H1 (cell line): ENCODE measurements around the gene SPANXB1. TPM values are rescaled to one million over a fixed set of nuclear protein-coding genes. Genes with fewer than 3 reads are reported as not detected.
A peak's percentile ranks its signal among the peaks of the same experiment; 100 is the strongest.
"Not testable (repeated sequence)": the region's sequence is repeated elsewhere in the genome, so short reads cannot be mapped to it uniquely, and the experiment has no call there.

Experiments used
- CTCF ChIA-PET: fragments of 300-600 bp; sonication (Branson Sonifier 250); formaldehyde crosslinking; loops from one replicate; lab custom pipeline; 2021; ENCODE audit not compliant: partially characterized antibody; lab: Charles Lee
- POLR2A ChIA-PET: fragments of 300-600 bp; sonication (Branson Sonifier 250); formaldehyde crosslinking; loops from one replicate; lab custom pipeline; 2021; ENCODE audit warnings: inconsistent platforms; ENCODE audit not compliant: partially characterized antibody; lab: Charles Lee
- DNase-seq, 2 experiments: peaks; one replicate each; pipeline versions ENCODE4 v3.0.0 to v3.0.0-alpha.2; 2010 to 2022; ENCODE audit warnings: low spot score in 2 of 2, low read depth in 1 of 2, mixed read lengths in 1 of 2
- FAIRE-seq: peaks from 2 replicates; lab custom pipeline; 2011; peaks lifted over from hg19 to GRCh38; lab: Jason Lieb, UNC
- H2AFZ ChIP-seq: 2 replicates; pipeline ENCODE4 v1.8.1; 2012; ENCODE audit warnings: low read length, inconsistent platforms
- H2AK5ac ChIP-seq: 2 replicates; pipeline ENCODE4 v1.6.1; 2013; ENCODE audit warnings: low read depth, low read length
- H2BK120ac ChIP-seq: replicated peaks from 2 replicates; pipeline ENCODE3; 2013; ENCODE audit warnings: low read depth, low read length, inconsistent platforms
- H2BK12ac ChIP-seq: 2 replicates; pipeline ENCODE4 v1.6.1; 2013; ENCODE audit warnings: low read depth, low read length
- H2BK15ac ChIP-seq: 2 replicates; pipeline ENCODE4 v1.6.1; 2013; ENCODE audit warnings: low read length
- H2BK20ac ChIP-seq: 2 replicates; pipeline ENCODE4 v1.6.1; 2013; ENCODE audit warnings: low read length
- H2BK5ac ChIP-seq: 2 replicates; pipeline ENCODE4 v1.6.1; 2013; ENCODE audit warnings: low read depth, low read length
- H3K14ac ChIP-seq: 2 replicates; pipeline ENCODE4 v1.6.1; 2013; ENCODE audit warnings: inconsistent platforms; ENCODE audit not compliant: insufficient read length
- H3K18ac ChIP-seq: 2 replicates; pipeline ENCODE4 v1.6.1; 2013; ENCODE audit warnings: low read length; ENCODE audit errors: extremely low read depth
- H3K23ac ChIP-seq: 2 replicates; pipeline ENCODE4 v1.6.1; 2013; ENCODE audit warnings: inconsistent platforms; ENCODE audit not compliant: insufficient read length
- H3K23me2 ChIP-seq: 2 replicates; pipeline ENCODE4 v1.6.1; 2013; ENCODE audit warnings: low read depth, low read length
- H3K27ac ChIP-seq: 2 replicates; pipeline ENCODE4 v1.6.1; 2011; ENCODE audit warnings: low read depth, low read length, inconsistent platforms
- H3K27me3 ChIP-seq, 4 experiments: replicated peaks in 1 of 4; 1 replicate in 1 of 4; 2 replicates in 3 of 4; pipeline versions ENCODE4 v1.6.1 to v1.8.1; 2011 to 2013; ENCODE audit warnings: low read length in 3 of 4, mild to moderate bottlenecking in 3 of 4, inconsistent platforms in 2 of 4, mixed read lengths in 2 of 4, moderate library complexity in 1 of 4; ENCODE audit not compliant: control insufficient read depth in 3 of 4, insufficient read depth in 3 of 4; ENCODE audit errors: extremely low read depth in 1 of 4
- H3K36me3 ChIP-seq, 4 experiments: 2 replicates each; pipeline versions ENCODE4 v1.6.1 to v1.8.1; 2011 to 2013; ENCODE audit warnings: mild to moderate bottlenecking in 4 of 4, low read length in 3 of 4, moderate library complexity in 2 of 4, control low read depth in 1 of 4, inconsistent platforms in 1 of 4; ENCODE audit not compliant: insufficient read depth in 4 of 4, control insufficient read depth in 2 of 4
- H3K4ac ChIP-seq: replicated peaks from 2 replicates; pipeline ENCODE3; 2013; ENCODE audit warnings: low read length, low read depth, mixed read lengths, inconsistent platforms; ENCODE audit not compliant: insufficient read length
- H3K4me1 ChIP-seq, 4 experiments: replicated peaks in 1 of 4; 1 replicate in 1 of 4; 2 replicates in 3 of 4; pipeline versions ENCODE4 v1.6.1 to v1.8.1; 2011 to 2013; ENCODE audit warnings: low read length in 3 of 4, inconsistent platforms in 2 of 4, mixed read lengths in 1 of 4; ENCODE audit not compliant: insufficient read depth in 4 of 4, control insufficient read depth in 3 of 4
- H3K4me2 ChIP-seq, 2 experiments: 2 replicates each; pipeline versions ENCODE4 v1.6.1 to v1.8.1; 2011 to 2013; ENCODE audit warnings: low read depth in 2 of 2, low read length in 2 of 2, control low read depth in 1 of 2, inconsistent platforms in 1 of 2, mild to moderate bottlenecking in 1 of 2; ENCODE audit not compliant: insufficient read depth in 1 of 2
- H3K4me3 ChIP-seq, 4 experiments: fragments of 200-600, 300-600 bp in 1 of 4; sonication (generic), shearing (Covaris generic), sonication (Bioruptor Twin) in 1 of 4; 2 replicates each; pipeline versions ENCODE4 v1.5.1 to v1.8.1; 2011 to 2016; ENCODE audit warnings: low read length in 4 of 4, low read depth in 3 of 4, control low read depth in 2 of 4, inconsistent platforms in 2 of 4, mild to moderate bottlenecking in 2 of 4, mixed read lengths in 1 of 4, moderate library complexity in 1 of 4; ENCODE audit not compliant: insufficient read depth in 2 of 4; ENCODE audit errors: extremely low read depth in 1 of 4
- H3K56ac ChIP-seq: replicated peaks from 2 replicates; pipeline ENCODE3; 2013; ENCODE audit warnings: low read depth, mild to moderate bottlenecking, mixed read lengths, low read length, inconsistent platforms; ENCODE audit not compliant: insufficient read length
- H3K79me1 ChIP-seq: 2 replicates; pipeline ENCODE4 v1.6.1; 2013; ENCODE audit warnings: low read depth, low read length, control low read depth
- H3K79me2 ChIP-seq, 2 experiments: 2 replicates each; pipeline versions ENCODE4 v1.6.1 to v1.8.1; 2012 to 2013; ENCODE audit warnings: low read length in 2 of 2, mild to moderate bottlenecking in 2 of 2, inconsistent platforms in 1 of 2; ENCODE audit not compliant: insufficient read depth in 2 of 2, control insufficient read depth in 1 of 2
- H3K9ac ChIP-seq, 4 experiments: replicated peaks in 1 of 4; 1 replicate in 1 of 4; 2 replicates in 3 of 4; pipeline versions ENCODE4 v1.6.1 to v1.8.1; 2011 to 2013; ENCODE audit warnings: low read depth in 3 of 4, low read length in 3 of 4, control low read depth in 2 of 4, mild to moderate bottlenecking in 2 of 4, moderate library complexity in 2 of 4, inconsistent platforms in 1 of 4; ENCODE audit errors: extremely low read depth in 1 of 4
- H3K9me3 ChIP-seq, 2 experiments: 2 replicates each; pipeline versions ENCODE4 v1.6.1 to v1.8.1; 2012 to 2013; ENCODE audit warnings: mild to moderate bottlenecking in 2 of 2, moderate library complexity in 2 of 2, control low read depth in 1 of 2, inconsistent platforms in 1 of 2, low read depth in 1 of 2, low read length in 1 of 2, mixed read lengths in 1 of 2; ENCODE audit not compliant: insufficient read depth in 2 of 2
- H4K20me1 ChIP-seq, 2 experiments: replicated peaks in 1 of 2; 2 replicates each; pipeline versions ENCODE3 to v1.8.1; 2011 to 2013; ENCODE audit warnings: inconsistent platforms in 2 of 2, low read length in 2 of 2, mild to moderate bottlenecking in 1 of 2; ENCODE audit not compliant: insufficient read depth in 2 of 2, control insufficient read depth in 1 of 2
- H4K5ac ChIP-seq: 2 replicates; pipeline ENCODE4 v1.6.1; 2013; ENCODE audit warnings: low read length, low read depth, mixed read lengths, inconsistent platforms; ENCODE audit not compliant: insufficient read length
- H4K8ac ChIP-seq: 2 replicates; pipeline ENCODE4 v1.8.0; 2013; ENCODE audit warnings: mild to moderate bottlenecking, moderate library complexity, low read length, inconsistent platforms; ENCODE audit not compliant: insufficient read depth; ENCODE audit errors: extremely low read depth
- H4K91ac ChIP-seq: replicated peaks from 2 replicates; pipeline ENCODE3; 2013; ENCODE audit warnings: low read length, mixed read lengths, inconsistent platforms; ENCODE audit not compliant: insufficient read length
- RAD21 ChIP-seq, 2 experiments: IDR thresholded peaks in 1 of 2; conservative IDR thresholded peaks in 1 of 2; 2 replicates each; pipeline ENCODE4 v1.6.1; 2011; ENCODE audit warnings: low read depth in 2 of 2, low read length in 2 of 2, improper control_type of control experiment in 1 of 2, inconsistent platforms in 1 of 2, mild to moderate bottlenecking in 1 of 2, moderate library complexity in 1 of 2
- WGBS, 2 experiments: shearing (Covaris generic) in 1 of 2; methylation state at CpG; one replicate each; pipeline versions ENCODE4 v1.1.6 to v1.1.7; 2013 to 2015; ENCODE audit warnings: low lambda C conversion rate in 2 of 2, mixed read lengths in 2 of 2, inconsistent platforms in 1 of 2, low coverage in 1 of 2, missing lambda C conversion rate in 1 of 2; ENCODE audit not compliant: insufficient replicate concordance in 2 of 2, insufficient coverage in 1 of 2, insufficient read length in 1 of 2; ENCODE audit errors: extremely low coverage in 1 of 2, missing lambda C conversion rate in 1 of 2; 5-methylcytosine and 5-hydroxymethylcytosine counted together
- polyA plus RNA-seq, 7 experiments: library from polyadenylated mRNA; depleted of rRNA in 3 of 7; stranded (reverse) in 5 of 7; unstranded in 2 of 7; fragments of >200 nt in 5 of 7; fragments of 200-250 nt in 2 of 7; gene quantifications; 1 replicate in 5 of 7; 2 replicates in 1 of 7; 4 replicates in 1 of 7; pipeline versions ENCODE4 v1.2.1 to v1.2.3, GENCODE V29; 2011 to 2013; ENCODE audit warnings: missing spikeins in 2 of 7, mixed read lengths in 2 of 7
- total RNA-seq: library from RNA; stranded (reverse); fragmentation: NEBNext Ultra II Directional; extraction: Animal tissue kit (Norgen Biotek cat#: 25700); gene quantifications from 2 replicates; pipeline ENCODE4 v1.2.1, GENCODE V29; 2021
- TF ChIP-seq, protein P1 (sequence below), 3 experiments: IDR thresholded peaks; 1 replicate in 2 of 3; 2 replicates in 1 of 3; pipeline versions ENCODE4 v1.5.1 to v1.6.1; 2011; ENCODE audit warnings: low read length in 3 of 3, mild to moderate bottlenecking in 3 of 3, inconsistent platforms in 2 of 3, low read depth in 1 of 3, moderate library complexity in 1 of 3; ENCODE audit not compliant: insufficient read depth in 1 of 3; ENCODE audit errors: control extremely low read depth in 1 of 3

SPANXB1 gene
- total and polyA plus RNA-seq, 2 of the 8 experiments (the other 6 are each of a cell fraction or from before 2014, with no cell fraction given) = 0.57 TPM; not detected in 1

DNA sequence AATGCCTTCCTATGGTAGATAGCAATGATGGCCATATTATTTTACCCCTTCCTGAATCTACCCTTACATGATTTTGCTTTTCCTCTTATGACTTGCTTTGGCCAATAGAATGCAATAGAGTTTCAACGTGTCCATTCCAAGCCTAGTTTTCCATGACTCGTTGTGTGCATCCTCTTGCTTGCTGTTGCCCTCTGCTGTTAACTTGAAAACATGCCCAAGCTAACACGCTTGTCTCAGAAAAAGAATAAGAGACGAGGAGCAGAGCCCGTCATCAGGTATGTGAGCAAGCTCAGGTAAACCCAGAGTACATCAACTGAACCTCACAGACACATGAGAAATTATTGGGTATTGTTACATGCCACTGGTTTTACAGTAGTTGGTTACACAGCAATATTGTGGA lies 49.7 kb downstream of the SPANXB1 start:
- H2BK12ac ChIP-seq, H2BK20ac ChIP-seq, H4K91ac ChIP-seq, H4K20me1 ChIP-seq, H3K4ac ChIP-seq, H4K8ac ChIP-seq, DNase-seq, H3K36me3 ChIP-seq, H2BK5ac ChIP-seq, H3K79me1 ChIP-seq, H3K56ac ChIP-seq, H2AK5ac ChIP-seq, H3K14ac ChIP-seq, H3K4me2 ChIP-seq, H3K27me3 ChIP-seq, POLR2A ChIA-PET, H2BK120ac ChIP-seq, H3K79me2 ChIP-seq, H3K4me1 ChIP-seq, H2BK15ac ChIP-seq, H2AFZ ChIP-seq, H3K9me3 ChIP-seq, H3K27ac ChIP-seq, H3K18ac ChIP-seq, H4K5ac ChIP-seq, H3K4me3 ChIP-seq, H3K9ac ChIP-seq, H3K23me2 ChIP-seq, H3K23ac ChIP-seq, CTCF ChIA-PET: not testable (repeated sequence)
- FAIRE-seq = peak; percentile 82
- TF ChIP-seq RAD21 (IDR thresholded peaks at IDR 0.05 in 1 of 2, conservative IDR thresholded peaks at IDR 0.05 in 1 of 2; ENCODE audit: low read depth in 2 of 2, low read length in 2 of 2) = peak; percentile 29 to 46
- TF ChIP-seq, protein P1, sequence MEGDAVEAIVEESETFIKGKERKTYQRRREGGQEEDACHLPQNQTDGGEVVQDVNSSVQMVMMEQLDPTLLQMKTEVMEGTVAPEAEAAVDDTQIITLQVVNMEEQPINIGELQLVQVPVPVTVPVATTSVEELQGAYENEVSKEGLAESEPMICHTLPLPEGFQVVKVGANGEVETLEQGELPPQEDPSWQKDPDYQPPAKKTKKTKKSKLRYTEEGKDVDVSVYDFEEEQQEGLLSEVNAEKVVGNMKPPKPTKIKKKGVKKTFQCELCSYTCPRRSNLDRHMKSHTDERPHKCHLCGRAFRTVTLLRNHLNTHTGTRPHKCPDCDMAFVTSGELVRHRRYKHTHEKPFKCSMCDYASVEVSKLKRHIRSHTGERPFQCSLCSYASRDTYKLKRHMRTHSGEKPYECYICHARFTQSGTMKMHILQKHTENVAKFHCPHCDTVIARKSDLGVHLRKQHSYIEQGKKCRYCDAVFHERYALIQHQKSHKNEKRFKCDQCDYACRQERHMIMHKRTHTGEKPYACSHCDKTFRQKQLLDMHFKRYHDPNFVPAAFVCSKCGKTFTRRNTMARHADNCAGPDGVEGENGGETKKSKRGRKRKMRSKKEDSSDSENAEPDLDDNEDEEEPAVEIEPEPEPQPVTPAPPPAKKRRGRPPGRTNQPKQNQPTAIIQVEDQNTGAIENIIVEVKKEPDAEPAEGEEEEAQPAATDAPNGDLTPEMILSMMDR (IDR thresholded peaks at IDR 0.05; ENCODE audit: control extremely low read depth in 1 of 3, insufficient read depth in 1 of 3, low read depth in 1 of 3, low read length in 3 of 3) = peak in 1 of 3 experiments; percentile 26; a peak in 1 of 4 replicates
- 84% methylated on average over 3 of the region's 5 CpGs; no CpG with 5 or more reads in 1 of the 2 experiments for WGBS, 2 experiments
